NCI-H345 (cell line): ENCODE results near the gene PLD1.
"Not testable (repeated sequence)": the region's sequence is repeated elsewhere in the genome, so short reads cannot be mapped to it uniquely, and the experiment has no call there.

Source experiments
- DNase-seq: peaks from one replicate; lab custom pipeline; 2025; lab: John Stamatoyannopoulos, UW

The PLD1 gene

GRCh38 chr3:171695426-171695825 is 114.9 kb downstream of the PLD1 start:
- DNase-seq, result no peak

GRCh38 chr3:171694888-171695287 is 115.4 kb downstream of the PLD1 start:
- DNase-seq, result no peak

- DNase-seq, result not testable (repeated sequence)
Measured at GRCh38 chr3:171692551-171692950, 117.7 kb downstream of the PLD1 start.

- no peak for DNase-seq
Measured at GRCh38 chr3:171691485-171691884, 118.8 kb downstream of the PLD1 start.

- no peak for DNase-seq
Measured at GRCh38 chr3:171690281-171690680, 120.0 kb downstream of the PLD1 start.

GRCh38 chr3:171688593-171688992 is 121.7 kb downstream of the PLD1 start:
- no peak for DNase-seq

- DNase-seq, result no peak
Measured at GRCh38 chr3:171688002-171688401, 122.3 kb downstream of the PLD1 start.

GRCh38 chr3:171687581-171687980 is 122.7 kb downstream of the PLD1 start:
- no peak for DNase-seq

- no peak for DNase-seq
Measured at GRCh38 chr3:171687064-171687463, 123.2 kb downstream of the PLD1 start.

GRCh38 chr3:171685116-171685895 is 125.0 kb downstream of the PLD1 start:
- no peak for DNase-seq

- no peak for DNase-seq
Measured at GRCh38 chr3:171684221-171684620, 126.1 kb downstream of the PLD1 start.

- DNase-seq, result no peak
Measured at GRCh38 chr3:171682743-171683142, 127.5 kb downstream of the PLD1 start.

- DNase-seq, result no peak
Measured at GRCh38 chr3:171680726-171681411, 129.4 kb downstream of the PLD1 start.

- no peak for DNase-seq
Measured at GRCh38 chr3:171678971-171679492, 131.3 kb downstream of the PLD1 start.

GRCh38 chr3:171677706-171678105 is 132.6 kb downstream of the PLD1 start:
- no peak for DNase-seq

- no peak for DNase-seq
Measured at GRCh38 chr3:171676601-171677175, 133.6 kb downstream of the PLD1 start.

- no peak for DNase-seq
Measured at GRCh38 chr3:171673951-171674350, 136.3 kb downstream of the PLD1 start.

GRCh38 chr3:171672538-171672937 is 137.7 kb downstream of the PLD1 start:
- DNase-seq, result no peak

- DNase-seq, result no peak
Measured at GRCh38 chr3:171672124-171672523, 138.2 kb downstream of the PLD1 start.

- no peak for DNase-seq
Measured at GRCh38 chr3:171671709-171672108, 138.6 kb downstream of the PLD1 start.

- no peak for DNase-seq
Measured at GRCh38 chr3:171666516-171666915, 143.8 kb downstream of the PLD1 start.

GRCh38 chr3:171663805-171664204 is 146.5 kb downstream of the PLD1 start:
- DNase-seq, result no peak

GRCh38 chr3:171661484-171661883 is 148.8 kb downstream of the PLD1 start:
- no peak for DNase-seq
